NCI-H2196 treated with DMSO at 0.1 percent for 48 hours (cell line): Measurements from ENCODE around the gene FYN.

Source experiments
- DNase-seq: peaks from one replicate; lab custom pipeline; 2025; ENCODE audit not compliant: unreplicated experiment; lab: John Stamatoyannopoulos, UW

Gene FYN

GRCh38 chr6:111732390-111732789, 140.9 kb downstream of the FYN start:
- no peak for DNase-seq

- no peak for DNase-seq
These were observed 141.6 kb downstream of the FYN start for GRCh38 chr6:111731456-111732195.

GRCh38 chr6:111730864-111731263, 142.4 kb downstream of the FYN start:
- no peak for DNase-seq

- DNase-seq = no peak
These were observed 145.4 kb downstream of the FYN start for GRCh38 chr6:111727802-111728201.

- no peak for DNase-seq
These were observed 146.2 kb downstream of the FYN start for GRCh38 chr6:111727041-111727440.

- DNase-seq = no peak
These were observed 147.7 kb downstream of the FYN start for GRCh38 chr6:111725446-111726112.

GRCh38 chr6:111724505-111724904, 148.7 kb downstream of the FYN start:
- no peak for DNase-seq

GRCh38 chr6:111724039-111724438, 149.2 kb downstream of the FYN start:
- DNase-seq = no peak

GRCh38 chr6:111723412-111723970, 149.8 kb downstream of the FYN start:
- DNase-seq = no peak

- DNase-seq = no peak
These were observed 151.0 kb downstream of the FYN start for GRCh38 chr6:111722179-111722731.

GRCh38 chr6:111721753-111722154, 151.5 kb downstream of the FYN start:
- DNase-seq = no peak

GRCh38 chr6:111720931-111721496, 152.2 kb downstream of the FYN start:
- no peak for DNase-seq

GRCh38 chr6:111718990-111719389, 154.3 kb downstream of the FYN start:
- DNase-seq = no peak

- no peak for DNase-seq
These were observed 154.9 kb downstream of the FYN start for GRCh38 chr6:111718326-111718725.

GRCh38 chr6:111717621-111718020, 155.6 kb downstream of the FYN start:
- no peak for DNase-seq

GRCh38 chr6:111716325-111716724, 156.9 kb downstream of the FYN start:
- DNase-seq = no peak

GRCh38 chr6:111715321-111715720, 157.9 kb downstream of the FYN start:
- DNase-seq = no peak

GRCh38 chr6:111714416-111715270, 158.6 kb downstream of the FYN start:
- no peak for DNase-seq

GRCh38 chr6:111713811-111714210, 159.4 kb downstream of the FYN start:
- DNase-seq = no peak

- no peak for DNase-seq
These were observed 160.0 kb downstream of the FYN start for GRCh38 chr6:111713236-111713635.
